ENCODE measurements around the gene RARG. TPM values are rescaled to one million over a fixed set of nuclear protein-coding genes. Genes with fewer than 3 reads are reported as not detected.

Gene RARG
- 16.9 and 17.1 TPM in 2 replicates for total RNA-seq (2014; rRNA removed)
- polyA plus RNA-seq (2012): 18.2 TPM

DNA sequence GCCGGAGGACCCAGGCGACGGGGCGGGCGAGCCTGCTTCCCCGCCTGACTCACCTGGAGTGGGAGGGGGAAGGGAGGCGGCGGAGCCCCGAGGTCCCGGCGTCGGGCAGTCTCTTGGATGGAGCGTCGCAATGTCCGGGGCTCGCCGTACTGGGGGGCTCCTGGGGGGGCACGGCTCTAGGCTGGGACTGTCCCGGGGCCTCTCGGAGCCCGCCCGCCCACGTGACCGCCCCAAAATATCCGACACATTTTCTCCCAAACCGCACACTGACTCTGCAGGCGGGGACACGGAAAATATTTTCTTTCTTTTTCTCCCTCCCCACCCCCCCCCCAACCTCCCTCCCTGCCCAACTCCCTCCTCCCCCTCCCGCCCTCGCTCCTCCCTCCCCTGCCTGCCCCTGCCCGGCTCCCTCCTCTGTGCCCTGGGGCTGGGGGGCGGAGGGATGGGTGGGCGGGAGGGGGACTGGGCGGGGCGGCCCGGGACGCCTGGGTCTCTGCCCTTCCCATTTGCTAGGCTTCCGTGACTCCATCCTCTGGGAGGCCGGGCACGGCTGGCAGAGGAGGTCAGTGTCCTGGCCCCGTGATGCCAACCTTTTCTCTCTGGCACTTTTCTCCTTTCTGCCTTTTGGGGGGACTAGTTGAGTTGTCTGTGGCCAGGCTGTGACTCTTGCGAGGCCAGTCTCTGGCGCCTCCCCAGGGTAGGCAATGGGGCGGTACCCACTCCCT is at the start of gene RARG:
TSS of gene RARG (minus strand) at position 289 of the 725 bp plus-strand sequence. CDS start 4,664 bp downstream, outside the sequence.
- peak; percentile 71 for DNase-seq (ENCODE audit: low read depth)

DNA sequence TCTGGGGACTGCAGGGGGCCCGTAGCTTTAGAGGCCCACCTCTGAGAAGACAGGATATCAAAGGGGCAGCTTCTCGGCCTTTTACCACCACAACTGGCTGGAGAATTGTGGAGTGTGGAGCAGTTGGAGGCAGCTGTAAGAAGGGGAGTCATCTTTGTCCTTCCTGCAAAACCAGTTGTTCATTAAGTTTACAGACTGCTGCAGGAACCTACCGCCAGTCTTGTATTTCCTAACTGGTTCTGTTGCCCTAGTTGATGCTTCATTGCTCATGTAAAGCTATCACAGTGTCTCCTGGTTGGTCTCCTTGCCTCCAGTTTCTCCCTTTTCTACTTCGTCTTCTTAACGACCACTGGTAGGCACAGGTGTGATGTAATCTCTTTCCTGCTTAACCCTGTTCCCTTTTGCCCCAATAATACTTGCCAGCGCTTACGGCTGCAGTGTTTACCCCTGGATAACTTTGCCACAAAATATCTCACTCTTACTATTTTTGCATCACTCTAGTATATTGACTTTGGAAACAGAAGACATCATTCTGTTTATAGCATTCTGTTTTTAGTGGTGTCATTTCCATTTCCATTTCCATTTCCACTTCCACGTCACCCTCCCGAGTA is 48.0 kb upstream of the RARG start:
- no peak for DNase-seq (ENCODE audit: low read depth)

DNA sequence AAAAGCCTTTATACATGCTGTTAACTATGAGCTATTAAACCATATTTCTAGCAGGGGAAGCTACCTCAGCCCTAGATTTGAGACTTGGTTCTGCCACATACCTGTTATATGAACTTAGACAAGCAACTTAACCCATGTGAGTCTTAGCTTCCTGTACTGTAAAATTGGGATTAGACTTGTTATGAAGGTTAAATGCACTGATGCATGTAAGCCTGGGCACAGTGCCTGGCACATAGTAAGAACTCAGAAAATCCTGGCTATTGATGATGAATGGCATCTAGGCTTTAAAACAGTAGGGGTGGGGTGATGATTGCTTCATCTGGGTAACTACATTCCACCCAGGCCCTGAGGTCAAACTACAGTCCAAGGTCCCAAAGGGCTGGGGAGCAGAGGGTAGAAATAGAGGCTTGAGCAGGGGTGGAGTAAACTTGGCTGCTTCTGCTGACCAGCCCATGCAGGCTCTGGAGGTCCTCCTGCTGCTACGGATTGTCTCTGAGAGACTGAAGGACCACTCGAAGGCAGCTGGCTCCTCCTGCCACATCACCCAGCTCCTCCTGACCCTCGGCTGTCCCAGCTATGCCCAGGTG is 47.4 kb upstream of the RARG start:
- DNase-seq (ENCODE audit: low read depth): no peak

DNA sequence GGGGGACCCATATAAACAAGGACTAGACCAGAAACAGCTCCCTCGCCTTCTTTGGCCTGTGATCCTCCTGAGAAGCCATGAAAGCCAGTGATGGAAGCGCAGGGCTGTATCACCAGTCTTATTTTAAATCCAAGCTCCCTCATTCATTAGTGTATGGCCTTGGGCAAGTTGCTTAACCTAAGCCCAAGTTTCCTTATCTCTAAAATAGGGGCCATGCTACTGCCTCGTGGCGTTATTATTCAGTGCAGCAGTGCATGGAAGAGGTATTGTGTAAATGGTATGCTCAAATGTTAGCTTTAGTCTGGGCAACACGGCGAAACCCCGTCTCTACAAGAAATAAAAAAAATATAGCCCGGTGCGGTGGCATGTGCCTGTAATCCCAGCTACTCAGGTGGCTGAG is 46.0 kb upstream of the RARG start:
- DNase-seq (ENCODE audit: low read depth): no peak

DNA sequence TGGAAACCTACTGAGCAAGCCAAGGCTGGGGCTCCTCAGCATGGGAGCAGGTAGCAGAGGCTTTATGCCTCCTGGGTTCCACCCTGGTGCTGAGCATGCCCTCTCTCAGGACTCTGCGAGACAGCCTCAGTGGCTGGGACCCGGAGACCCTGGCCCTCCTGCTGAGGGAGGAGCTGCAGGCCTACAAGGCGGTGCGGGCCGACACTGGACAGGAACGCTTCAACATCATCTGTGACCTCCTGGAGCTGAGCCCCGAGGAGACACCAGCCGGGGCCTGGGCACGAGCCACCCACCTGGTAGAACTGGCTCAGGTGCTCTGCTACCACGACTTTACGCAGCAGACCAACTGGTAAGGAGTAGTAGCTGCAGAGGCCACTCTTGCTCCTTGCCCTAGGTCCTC is 44.5 kb upstream of the RARG start:
- DNase-seq (ENCODE audit: low read depth): no peak

DNA sequence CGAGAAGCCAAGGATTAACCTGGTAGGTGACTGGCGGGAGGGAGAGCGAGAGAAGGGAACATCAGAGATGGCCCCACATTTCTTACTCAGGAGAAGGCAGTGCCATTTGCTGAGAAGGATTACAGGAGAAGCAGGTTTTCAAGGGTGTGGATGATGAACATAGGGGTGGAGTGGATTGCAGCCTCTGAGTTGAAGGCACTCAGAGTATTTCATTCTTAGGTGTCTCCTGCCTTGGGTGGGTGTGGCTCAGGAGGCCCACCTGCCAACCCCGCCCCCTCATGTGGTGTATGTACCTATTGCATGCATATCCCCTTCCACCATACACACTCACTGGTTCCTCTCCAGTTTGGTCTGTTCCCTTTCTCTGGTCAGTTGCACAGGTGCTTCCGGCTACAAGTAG is 42.4 kb upstream of the RARG start:
- DNase-seq (ENCODE audit: low read depth): no peak

DNA sequence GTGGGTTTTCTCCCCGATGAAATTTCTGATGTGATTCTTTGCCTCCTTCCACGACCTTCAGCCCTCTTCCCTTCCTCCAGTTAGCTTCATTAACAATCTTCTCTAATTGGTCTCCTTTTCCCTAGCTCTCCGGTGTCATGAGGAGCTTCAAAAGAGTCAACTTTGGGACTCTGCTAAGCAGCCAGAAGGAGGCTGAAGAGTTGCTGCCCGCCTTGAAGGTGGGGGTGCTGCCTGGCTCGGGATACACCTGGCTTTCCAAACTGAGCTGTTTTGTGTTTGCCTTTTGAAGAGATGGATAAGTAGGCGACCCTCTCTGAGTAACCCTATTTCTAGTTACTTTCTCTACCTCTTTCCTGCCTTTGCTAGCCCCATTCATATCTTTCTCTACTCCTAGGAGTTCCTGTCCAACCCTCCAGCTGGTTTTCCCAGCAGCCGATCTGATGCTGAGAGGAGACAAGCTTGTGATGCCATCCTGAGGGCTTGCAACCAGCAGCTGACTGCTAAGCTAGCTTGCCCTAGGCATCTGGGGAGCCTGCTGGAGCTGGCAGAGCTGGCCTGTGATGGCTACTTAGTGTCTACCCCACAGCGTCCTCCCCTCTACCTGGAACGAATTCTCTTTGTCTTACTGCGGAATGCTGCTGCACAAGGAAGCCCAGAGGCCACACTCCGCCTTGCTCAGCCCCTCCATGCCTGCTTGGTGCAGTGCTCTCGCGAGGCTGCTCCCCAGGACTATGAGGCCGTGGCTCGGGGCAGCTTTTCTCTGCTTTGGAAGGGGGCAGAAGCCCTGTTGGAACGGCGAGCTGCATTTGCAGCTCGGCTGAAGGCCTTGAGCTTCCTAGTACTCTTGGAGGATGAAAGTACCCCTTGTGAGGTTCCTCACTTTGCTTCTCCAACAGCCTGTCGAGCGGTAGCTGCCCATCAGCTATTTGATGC is 36.9 kb upstream of the RARG start:
- peak; percentile 25 for DNase-seq (ENCODE audit: low read depth)

DNA sequence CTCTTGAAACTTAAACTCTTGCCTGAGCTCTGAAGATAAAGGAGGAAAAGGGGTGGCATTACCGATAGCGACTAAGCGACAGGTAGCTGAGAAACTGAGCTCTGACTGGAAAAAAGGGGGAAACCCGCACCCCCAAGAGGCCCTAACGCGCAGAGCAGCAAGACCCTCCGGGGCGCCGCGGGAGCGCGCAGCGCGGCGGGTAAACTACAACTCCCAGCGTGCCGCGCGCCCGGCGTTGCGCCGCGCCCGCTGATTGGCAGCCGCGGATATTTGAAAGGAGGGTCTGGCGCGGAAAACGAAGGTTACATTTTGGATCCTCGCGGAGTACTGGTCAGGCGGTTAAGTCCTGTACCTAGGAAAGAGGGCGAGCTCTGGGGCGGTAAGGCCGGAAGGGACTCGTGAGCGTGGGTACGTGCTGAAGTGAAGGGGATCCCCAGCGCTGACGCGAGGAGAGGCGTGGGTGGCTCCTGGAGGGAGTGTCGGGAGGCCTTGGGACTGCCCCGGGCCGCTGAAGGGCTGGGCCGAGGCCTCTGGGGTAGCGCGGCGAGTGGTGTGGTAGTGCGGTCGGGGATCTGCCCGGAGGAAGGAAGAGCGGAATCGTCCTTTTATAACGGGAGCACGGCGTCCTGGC is 36.1 kb upstream of the RARG start, which contains the start of gene ESPL1:
TSS of gene ESPL1 (plus strand) at position 301 of the 631 bp plus-strand sequence. CDS start 468 bp downstream, outside the sequence.
- DNase-seq (ENCODE audit: low read depth): peak; percentile 73

DNA sequence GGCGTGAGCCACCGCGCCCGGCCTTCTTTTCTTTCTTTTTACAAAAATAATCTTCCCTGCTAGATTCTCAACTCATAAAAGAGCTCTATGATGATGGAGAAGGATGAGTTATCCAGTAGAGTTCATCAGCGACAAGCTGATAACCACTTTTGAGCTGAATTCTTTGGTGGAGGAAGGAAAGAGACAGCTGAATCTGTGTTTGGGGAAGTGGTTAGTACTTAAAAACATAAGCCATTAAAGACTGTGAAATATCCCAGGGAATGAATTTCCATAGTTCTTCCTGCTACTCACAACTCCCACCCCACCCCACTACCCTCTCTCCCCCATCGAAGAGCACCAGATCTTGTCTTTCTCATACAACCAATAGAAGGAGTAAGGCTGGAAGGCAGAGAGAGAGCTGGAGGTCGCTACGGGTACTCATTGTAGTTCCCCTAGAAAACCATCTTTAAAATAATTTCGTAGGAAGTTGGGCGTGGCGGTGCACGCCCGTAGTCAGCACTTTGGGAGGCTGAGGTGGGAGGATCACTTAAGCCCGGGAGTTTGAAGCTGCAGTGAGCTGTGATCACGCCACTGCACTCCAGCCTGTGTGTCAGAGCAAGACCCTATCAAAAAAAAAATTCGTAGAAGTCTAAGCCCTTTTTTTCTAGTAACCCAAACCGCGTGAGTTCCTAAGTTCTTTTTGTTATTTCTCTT is 35.4 kb upstream of the RARG start:
- DNase-seq (ENCODE audit: low read depth): no peak

DNA sequence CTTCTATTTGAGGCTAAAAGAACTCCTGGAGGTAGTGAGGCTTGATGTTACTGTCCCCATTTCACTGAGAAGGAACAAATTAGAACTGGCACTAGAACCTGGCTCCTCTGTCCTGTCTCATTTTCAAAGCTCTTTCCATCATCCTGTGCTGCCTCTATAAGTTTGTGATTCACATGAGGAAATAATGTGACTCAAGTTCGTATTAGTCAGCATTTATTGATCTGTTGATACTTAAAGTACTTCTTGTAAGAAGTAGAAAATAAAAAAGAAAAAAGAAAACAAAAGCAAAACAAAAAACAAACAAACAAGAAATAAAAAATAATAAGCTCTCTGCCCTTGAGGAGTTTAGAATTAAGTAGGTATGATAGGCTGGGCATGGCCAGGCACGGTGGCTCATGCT is 33.8 kb upstream of the RARG start:
- DNase-seq (ENCODE audit: low read depth): no peak

DNA sequence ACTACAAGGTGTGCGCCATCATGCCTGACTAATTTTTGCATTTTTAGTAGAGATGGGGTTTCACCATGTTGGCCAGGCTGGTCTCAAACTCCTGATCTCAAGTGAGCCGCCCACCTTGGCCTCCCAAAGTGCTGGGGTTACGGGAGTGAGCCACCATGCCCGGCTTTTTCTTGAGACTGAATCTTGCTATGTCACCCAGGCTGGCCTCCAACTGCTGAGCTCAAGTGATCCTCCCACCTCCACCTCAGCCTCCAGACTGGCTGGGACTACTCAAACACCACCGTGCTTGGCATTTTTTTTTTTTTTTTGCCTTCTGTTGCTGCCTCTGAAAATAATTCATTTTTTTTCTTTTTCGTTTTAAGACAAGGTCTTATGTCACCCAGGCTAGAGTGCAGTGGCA is 27.9 kb upstream of the RARG start:
- no peak for DNase-seq (ENCODE audit: low read depth)

DNA sequence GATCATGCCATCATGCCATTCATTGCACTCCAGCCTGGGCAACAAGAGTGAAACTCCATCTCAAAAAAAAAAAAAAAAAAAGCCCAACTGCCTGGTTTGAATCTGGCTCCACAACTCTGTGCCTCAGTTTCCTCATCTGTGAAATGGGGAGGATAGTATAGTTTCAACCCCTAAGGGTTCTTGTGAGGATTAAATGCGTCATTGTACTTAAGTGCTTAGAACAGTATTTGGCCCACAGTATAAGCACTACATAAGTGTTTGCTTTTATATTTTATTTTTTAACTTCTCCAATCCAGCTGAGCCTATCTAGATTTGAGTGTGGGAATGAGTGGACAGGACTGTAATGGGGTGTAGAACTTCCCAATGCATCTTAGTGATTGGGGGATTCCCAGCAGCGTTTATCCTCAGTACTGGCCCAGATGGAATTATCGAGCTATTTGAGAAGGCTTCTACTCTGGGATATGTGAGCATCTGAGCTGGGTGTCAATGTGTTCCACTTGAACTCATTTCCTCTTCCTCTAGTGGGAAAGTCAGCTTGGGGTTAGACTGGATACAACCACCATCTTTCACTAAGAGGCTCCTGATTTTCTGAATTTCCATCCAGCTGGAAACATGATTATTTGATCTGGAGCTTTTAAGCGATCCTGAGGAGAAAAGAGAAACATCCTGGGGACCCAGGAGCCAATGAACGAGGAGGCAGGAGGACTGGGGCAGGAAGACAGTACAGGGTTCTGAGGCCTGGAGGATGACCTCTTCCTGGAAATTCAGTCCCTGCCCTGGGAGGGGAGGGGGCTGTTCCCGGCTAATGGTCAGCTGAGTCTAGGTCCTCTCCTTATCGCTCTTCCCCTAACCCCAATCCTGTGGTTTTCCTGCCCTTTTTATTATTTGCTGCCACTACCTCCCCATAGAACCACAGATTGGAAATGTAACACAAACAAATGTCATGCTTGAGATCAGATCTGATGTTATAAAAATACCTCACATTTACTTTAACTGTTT is 26.8 kb upstream of the RARG start:
- no peak for DNase-seq (ENCODE audit: low read depth)

DNA sequence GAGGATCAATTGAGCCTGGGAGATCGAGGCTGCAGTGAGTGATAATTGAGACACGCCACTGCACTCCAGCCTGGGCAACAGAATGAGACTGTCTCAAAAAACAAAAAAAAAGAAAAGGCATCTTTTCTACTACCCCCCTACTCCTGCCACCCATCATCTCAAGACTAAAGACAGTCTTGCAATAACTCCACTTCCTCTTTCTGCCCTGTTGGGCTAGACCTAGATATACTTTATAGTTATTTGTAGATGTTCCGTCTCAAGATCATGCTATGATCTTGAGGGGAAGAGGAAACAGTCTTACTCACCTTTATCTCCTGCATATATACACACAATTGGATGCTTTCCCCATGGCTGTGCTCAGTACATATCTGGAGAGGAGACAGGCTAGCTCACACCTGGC is 24.0 kb upstream of the RARG start:
- no peak for DNase-seq (ENCODE audit: low read depth)

DNA sequence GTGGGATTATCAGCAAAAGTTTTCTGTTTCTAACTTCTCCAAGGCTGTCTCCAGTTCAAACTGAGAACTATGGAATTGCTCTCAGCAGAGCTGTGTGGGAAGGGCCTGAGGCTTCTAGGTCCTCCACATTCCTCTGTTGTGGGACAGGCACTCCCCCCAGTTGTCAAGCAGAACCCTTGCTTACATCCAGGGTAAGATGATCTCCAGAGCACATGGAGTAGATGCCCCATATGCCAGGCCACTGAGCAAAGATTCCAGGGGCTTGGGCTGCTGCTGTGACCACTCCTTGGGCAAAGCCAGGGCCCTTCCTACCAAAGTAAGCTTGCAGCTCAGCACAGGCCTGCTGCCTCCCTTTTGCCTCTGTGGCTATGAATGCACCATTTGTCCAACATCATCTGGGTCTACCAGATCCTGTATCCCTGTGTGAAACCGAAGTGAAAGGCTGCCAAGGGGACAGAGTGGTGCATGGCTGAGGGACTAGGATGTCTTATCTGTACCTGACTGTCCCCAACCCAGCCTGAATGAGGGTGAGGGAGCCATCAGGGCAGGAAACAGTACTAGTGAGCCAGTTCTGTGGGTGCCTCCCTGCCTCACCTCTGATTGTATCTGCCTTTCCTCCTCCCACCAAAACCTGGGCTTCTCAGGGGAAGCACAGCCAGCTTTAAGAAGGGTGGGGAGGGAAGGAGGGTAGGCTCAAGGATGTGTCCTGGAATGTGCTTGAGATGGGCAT is 23.0 kb upstream of the RARG start:
- DNase-seq (ENCODE audit: low read depth): no peak

DNA sequence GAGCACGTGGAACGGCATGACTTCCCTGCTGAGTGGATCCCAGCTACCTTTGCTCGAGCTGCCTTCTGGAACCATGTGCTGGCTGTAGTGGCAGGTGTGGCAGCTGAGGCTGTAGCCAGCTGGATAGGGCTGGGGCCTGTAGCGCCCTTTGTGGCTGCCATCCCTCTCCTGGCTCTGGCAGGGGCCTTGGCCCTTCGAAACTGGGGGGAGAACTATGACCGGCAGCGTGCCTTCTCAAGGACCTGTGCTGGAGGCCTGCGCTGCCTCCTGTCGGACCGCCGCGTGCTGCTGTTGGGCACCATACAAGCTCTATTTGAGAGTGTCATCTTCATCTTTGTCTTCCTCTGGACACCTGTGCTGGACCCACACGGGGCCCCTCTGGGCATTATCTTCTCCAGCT is 21.3 kb upstream of the RARG start:
- no peak for DNase-seq (ENCODE audit: low read depth)

DNA sequence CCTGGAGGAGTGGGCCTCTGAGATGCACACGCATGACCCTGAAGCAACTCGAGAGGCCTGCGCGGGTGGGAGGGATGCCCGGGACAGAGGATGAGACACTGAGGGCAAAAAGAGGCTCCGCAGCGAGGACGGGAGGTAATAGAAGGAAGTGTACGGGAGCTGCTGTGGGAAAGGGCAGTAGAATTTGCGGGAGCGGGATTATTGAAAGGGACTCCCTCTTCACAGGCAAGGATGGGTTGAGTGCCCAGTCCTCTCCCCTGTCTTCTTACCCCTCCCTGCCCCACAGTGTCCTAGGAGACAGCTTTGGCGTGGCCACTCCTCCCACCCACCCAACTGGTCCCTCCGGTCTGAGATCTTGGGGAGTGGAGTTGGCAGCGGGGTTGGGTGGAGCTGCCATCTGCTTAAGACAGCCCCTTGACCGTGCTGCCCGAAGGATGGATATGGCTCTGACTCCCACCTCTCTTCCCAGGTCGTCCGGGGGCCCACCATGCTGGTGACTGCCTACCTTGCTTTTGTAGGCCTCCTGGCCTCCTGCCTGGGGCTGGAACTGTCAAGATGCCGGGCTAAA is 20.4 kb upstream of the RARG start:
- DNase-seq (ENCODE audit: low read depth): peak; percentile 27

DNA sequence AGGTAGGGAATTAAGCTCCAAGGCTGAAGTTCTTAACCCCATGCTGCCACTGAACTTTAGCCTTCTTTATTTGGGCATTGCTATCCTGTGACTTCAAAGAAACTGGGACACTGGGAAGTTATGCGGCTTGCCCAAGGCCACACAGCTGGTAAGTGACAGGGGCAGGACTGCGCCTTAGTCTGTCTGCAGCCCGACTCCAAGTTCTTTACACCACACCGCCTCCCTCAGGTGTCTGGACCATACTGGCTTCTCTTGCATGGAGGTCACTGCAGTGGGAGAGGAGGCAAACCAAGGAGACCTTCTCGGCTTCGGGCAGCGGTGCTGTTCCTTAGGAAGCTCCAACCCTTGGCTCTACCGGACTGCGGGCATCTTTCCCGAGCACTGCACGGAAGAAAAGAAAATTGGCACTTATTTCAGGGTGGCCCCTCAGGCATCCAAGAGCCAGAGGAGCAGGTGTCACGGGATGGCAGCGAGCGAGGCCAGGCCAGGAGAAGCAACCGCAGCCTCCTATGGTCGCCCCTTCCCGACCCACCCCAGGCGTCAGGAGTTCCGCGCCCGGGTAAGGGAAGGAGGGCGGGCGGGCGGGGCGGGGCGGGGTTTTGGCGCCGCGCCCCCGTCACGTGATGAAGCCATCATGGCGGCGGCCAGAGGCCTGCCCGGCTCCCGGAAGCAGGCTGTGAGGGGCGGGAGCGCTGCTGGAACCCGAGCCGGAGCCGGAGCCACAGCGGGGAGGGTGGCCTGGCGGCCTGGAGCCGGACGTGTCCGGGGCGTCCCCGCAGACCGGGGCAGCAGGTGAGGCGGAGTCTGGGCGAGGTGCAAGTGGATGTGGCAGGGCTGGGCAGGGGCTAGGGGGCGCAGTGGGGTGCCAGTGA is 19.7 kb upstream of the RARG start:
- peak; percentile 63 for DNase-seq (ENCODE audit: low read depth)

Data from LHCN-M2 (cell line).